Prostate gland (tissue), 2 donors: Measurements from ENCODE around the gene FARS2.

Experiments
- POLR2A ChIP-seq: fragments of 450-650 bp; IDR thresholded peaks from one replicate; pipeline ENCODE4 v1.6.1; 2016; ENCODE audit warnings: antibody characterized with exemption, mild to moderate bottlenecking
- POLR2AphosphoS5 ChIP-seq: sonication (generic); formaldehyde crosslinking; IDR thresholded peaks from one replicate; pipeline ENCODE4 v1.6.1; 2017; ENCODE audit warnings: antibody characterized with exemption
- TF ChIP-seq, protein P1 (sequence below), 4 experiments: fragments of 200-600 bp in 2 of 4; fragments of 450-650 bp in 2 of 4; sonication (generic) in 2 of 4; IDR thresholded peaks; 1 replicate in 3 of 4; 2 replicates in 1 of 4; pipeline ENCODE4 v1.5.1; 2016 to 2019; ENCODE audit warnings: antibody characterized with exemption in 4 of 4, mild to moderate bottlenecking in 2 of 4, moderate library complexity in 2 of 4

DNA sequence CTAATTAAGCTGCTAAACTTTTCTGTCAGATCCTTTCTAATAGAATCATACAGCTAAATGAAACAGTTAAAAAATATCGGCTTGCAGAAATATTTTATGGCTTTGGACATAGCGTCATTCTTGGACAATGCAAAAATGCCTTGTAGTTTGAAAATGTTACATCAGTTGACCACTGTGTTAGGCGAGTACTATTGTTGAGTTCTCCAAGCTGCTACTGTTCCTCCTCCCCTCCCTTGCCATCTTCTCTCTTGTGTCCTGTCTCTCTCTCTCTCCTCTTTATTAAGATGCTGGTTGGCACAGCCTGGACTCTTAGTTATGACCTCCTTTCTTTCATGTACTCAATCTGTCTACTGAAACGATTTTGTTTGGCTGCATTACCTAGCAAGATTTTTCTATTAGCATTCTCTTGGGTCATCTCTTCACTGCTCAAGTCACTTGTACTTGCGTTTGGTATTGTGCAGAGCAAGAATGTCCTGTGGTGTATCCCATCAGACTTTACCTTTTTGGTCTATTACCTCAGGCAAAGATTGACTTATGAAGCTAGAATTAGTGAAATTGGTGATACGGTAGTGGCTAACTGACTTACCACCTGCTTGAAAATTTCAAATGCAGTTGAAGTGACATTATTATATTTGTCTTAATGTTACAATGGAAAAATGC lies 127.9 kb downstream of the FARS2 start:
- TF ChIP-seq POLR2A = no peak
- TF ChIP-seq, protein P1, sequence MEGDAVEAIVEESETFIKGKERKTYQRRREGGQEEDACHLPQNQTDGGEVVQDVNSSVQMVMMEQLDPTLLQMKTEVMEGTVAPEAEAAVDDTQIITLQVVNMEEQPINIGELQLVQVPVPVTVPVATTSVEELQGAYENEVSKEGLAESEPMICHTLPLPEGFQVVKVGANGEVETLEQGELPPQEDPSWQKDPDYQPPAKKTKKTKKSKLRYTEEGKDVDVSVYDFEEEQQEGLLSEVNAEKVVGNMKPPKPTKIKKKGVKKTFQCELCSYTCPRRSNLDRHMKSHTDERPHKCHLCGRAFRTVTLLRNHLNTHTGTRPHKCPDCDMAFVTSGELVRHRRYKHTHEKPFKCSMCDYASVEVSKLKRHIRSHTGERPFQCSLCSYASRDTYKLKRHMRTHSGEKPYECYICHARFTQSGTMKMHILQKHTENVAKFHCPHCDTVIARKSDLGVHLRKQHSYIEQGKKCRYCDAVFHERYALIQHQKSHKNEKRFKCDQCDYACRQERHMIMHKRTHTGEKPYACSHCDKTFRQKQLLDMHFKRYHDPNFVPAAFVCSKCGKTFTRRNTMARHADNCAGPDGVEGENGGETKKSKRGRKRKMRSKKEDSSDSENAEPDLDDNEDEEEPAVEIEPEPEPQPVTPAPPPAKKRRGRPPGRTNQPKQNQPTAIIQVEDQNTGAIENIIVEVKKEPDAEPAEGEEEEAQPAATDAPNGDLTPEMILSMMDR (IDR thresholded peaks at IDR 0.05) = no peak
- no peak for TF ChIP-seq POLR2AphosphoS5
